ENCODE results near the gene TBCD.
"Not testable (repeated sequence)": the region's sequence is repeated elsewhere in the genome, so short reads cannot be mapped to it uniquely, and the experiment has no call there.

Gene TBCD

GRCh38 chr17:82743344-82744219, 8.3 kb upstream of the TBCD start:
- Histone ChIP-seq H3K9me2 (replicated peaks; ENCODE audit: insufficient read depth, low read length) (no peaks in the 10 kb centered on the region), H3K79me2 (ENCODE audit: insufficient read depth, low read length) (no peaks in the 10 kb centered on the region), H3K27me3 (ENCODE audit: low read length) (no peaks in the 10 kb centered on the region), H3K4me3 (ENCODE audit: insufficient read depth, low read length, poor library complexity, severe bottlenecking) (no peak overlapping the region), H4K20me1 (ENCODE audit: low read depth, low read length) (no peaks in the 10 kb centered on the region), H3K9ac (ENCODE audit: low read length) (no peak overlapping the region), H3K9me3 (ENCODE audit: insufficient read depth, low read length) (peaks cover 19% of the 10 kb centered on the region; the same call in 1 of the 2 replicates), H3K27ac (ENCODE audit: low read depth, low read length) (no peak overlapping the region), H3K4me2 (ENCODE audit: low read depth, low read length, poor library complexity, severe bottlenecking) (no peak overlapping the region), H3F3A (ENCODE audit: insufficient read depth) (no peaks in the 10 kb centered on the region), H2AFZ (ENCODE audit: low read depth, low read length, severe bottlenecking) (no peak overlapping the region), H3K36me3 (ENCODE audit: low read length) (peaks cover 19% of the 10 kb centered on the region)
- no peak for TF ChIP-seq EZH2phosphoT487 (conservative IDR thresholded peaks at IDR 0.05; ENCODE audit: low read length)
- TF ChIP-seq, protein P1, sequence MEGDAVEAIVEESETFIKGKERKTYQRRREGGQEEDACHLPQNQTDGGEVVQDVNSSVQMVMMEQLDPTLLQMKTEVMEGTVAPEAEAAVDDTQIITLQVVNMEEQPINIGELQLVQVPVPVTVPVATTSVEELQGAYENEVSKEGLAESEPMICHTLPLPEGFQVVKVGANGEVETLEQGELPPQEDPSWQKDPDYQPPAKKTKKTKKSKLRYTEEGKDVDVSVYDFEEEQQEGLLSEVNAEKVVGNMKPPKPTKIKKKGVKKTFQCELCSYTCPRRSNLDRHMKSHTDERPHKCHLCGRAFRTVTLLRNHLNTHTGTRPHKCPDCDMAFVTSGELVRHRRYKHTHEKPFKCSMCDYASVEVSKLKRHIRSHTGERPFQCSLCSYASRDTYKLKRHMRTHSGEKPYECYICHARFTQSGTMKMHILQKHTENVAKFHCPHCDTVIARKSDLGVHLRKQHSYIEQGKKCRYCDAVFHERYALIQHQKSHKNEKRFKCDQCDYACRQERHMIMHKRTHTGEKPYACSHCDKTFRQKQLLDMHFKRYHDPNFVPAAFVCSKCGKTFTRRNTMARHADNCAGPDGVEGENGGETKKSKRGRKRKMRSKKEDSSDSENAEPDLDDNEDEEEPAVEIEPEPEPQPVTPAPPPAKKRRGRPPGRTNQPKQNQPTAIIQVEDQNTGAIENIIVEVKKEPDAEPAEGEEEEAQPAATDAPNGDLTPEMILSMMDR (IDR thresholded peaks at IDR 0.05; ENCODE audit: insufficient read depth, low read length, poor library complexity, severe bottlenecking) = no peak

DNA sequence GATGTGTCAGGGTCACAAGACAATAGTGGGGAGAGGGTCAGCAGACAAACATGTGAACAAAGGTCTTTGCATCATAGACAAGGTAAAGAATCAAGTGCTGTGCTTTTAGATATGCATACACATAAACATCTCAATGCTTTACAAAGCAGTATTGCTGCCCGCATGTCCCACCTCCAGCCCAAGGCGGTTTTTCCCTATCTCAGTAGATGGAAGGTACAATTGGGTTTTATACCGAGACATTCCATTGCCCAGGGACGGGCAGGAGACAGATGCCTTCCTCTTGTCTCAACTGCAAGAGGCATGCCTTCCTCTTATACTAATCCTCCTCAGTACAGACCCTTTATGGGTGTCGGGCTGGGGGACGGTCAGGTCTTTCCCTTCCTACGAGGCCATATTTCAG, 7.1 kb upstream of the TBCD start:
- not testable (repeated sequence) for H3K79me2 ChIP-seq (ENCODE audit: insufficient read depth, low read length); H3F3A ChIP-seq (ENCODE audit: insufficient read depth); H3K9ac ChIP-seq (ENCODE audit: low read length); H3K27me3 ChIP-seq (ENCODE audit: low read length); H3K27ac ChIP-seq (ENCODE audit: low read depth, low read length); H3K4me2 ChIP-seq (ENCODE audit: low read depth, low read length, poor library complexity, severe bottlenecking); H2AFZ ChIP-seq (ENCODE audit: low read depth, low read length, severe bottlenecking); H3K9me2 ChIP-seq (replicated peaks; ENCODE audit: insufficient read depth, low read length); H3K4me3 ChIP-seq (ENCODE audit: insufficient read depth, low read length, poor library complexity, severe bottlenecking); H4K20me1 ChIP-seq (ENCODE audit: low read depth, low read length)
- H3K36me3 ChIP-seq (ENCODE audit: low read length) = peaks cover 19% of the 10 kb centered on the region
- H3K9me3 ChIP-seq (ENCODE audit: insufficient read depth, low read length) = peaks cover 18% of the 10 kb centered on the region; the same call in 1 of the 2 replicates

GRCh38 chr17:82745524-82745923, 6.3 kb upstream of the TBCD start:
- H3K4me2 ChIP-seq (ENCODE audit: low read depth, low read length, poor library complexity, severe bottlenecking) = no peak overlapping the region

More at GRCh38 chr17:82745524-82745923, 6.3 kb upstream of the TBCD start:
- Histone ChIP-seq H3K9ac (ENCODE audit: low read length) (no peak overlapping the region), H3K4me3 (ENCODE audit: insufficient read depth, low read length, poor library complexity, severe bottlenecking) (no peak overlapping the region), H4K20me1 (ENCODE audit: low read depth, low read length) (no peaks in the 10 kb centered on the region), H3F3A (ENCODE audit: insufficient read depth) (0 out of 2 replicates have a peak, but pooled peaks cover 4% of the 10 kb centered on the region), H2AFZ (ENCODE audit: low read depth, low read length, severe bottlenecking) (no peak overlapping the region), H3K9me3 (ENCODE audit: insufficient read depth, low read length) (peaks cover 10% of the 10 kb centered on the region; the same call in 1 of the 2 replicates), H3K27ac (ENCODE audit: low read depth, low read length) (no peak overlapping the region), H3K79me2 (ENCODE audit: insufficient read depth, low read length) (no peaks in the 10 kb centered on the region), H3K36me3 (ENCODE audit: low read length) (peaks cover 12% of the 10 kb centered on the region), H3K27me3 (ENCODE audit: low read length) (no peaks in the 10 kb centered on the region), H3K9me2 (replicated peaks; ENCODE audit: insufficient read depth, low read length) (no peaks in the 10 kb centered on the region)
- no peak for TF ChIP-seq EZH2phosphoT487 (conservative IDR thresholded peaks at IDR 0.05; ENCODE audit: low read length)
- TF ChIP-seq, protein P1 (IDR thresholded peaks at IDR 0.05; ENCODE audit: insufficient read depth, low read length, poor library complexity, severe bottlenecking) = no peak
